Renal pelvis (tissue), 4 donors: ENCODE measurements around the gene CCNYL1. TPM values are rescaled to one million over a fixed set of nuclear protein-coding genes. Genes with fewer than 3 reads are reported as not detected.
A peak's percentile ranks its signal among the peaks of the same experiment; 100 is the strongest.
"Not testable (repeated sequence)": the region's sequence is repeated elsewhere in the genome, so short reads cannot be mapped to it uniquely, and the experiment has no call there.

Source experiments
- DNase-seq: peaks from one replicate; pipeline ENCODE4 v3.0.0-alpha.2; 2013
- polyA plus RNA-seq, 3 donors: library from polyadenylated mRNA; unstranded; fragments of 120-200 nt; gene quantifications; one replicate each; pipeline ENCODE4 v1.2.1, GENCODE V29; 2013; ENCODE audit not compliant: insufficient read length in 3 of 3

CCNYL1 gene
- polyA plus RNA-seq, 3 donors: 16.3 to 20.7 (median 19.2) TPM

GRCh38 chr2:207733597-207734240 is 22.3 kb downstream of the CCNYL1 start:
- no peak for DNase-seq

- DNase-seq: peak; percentile 20
Measured at GRCh38 chr2:207734264-207734635, 22.8 kb downstream of the CCNYL1 start.

DNA sequence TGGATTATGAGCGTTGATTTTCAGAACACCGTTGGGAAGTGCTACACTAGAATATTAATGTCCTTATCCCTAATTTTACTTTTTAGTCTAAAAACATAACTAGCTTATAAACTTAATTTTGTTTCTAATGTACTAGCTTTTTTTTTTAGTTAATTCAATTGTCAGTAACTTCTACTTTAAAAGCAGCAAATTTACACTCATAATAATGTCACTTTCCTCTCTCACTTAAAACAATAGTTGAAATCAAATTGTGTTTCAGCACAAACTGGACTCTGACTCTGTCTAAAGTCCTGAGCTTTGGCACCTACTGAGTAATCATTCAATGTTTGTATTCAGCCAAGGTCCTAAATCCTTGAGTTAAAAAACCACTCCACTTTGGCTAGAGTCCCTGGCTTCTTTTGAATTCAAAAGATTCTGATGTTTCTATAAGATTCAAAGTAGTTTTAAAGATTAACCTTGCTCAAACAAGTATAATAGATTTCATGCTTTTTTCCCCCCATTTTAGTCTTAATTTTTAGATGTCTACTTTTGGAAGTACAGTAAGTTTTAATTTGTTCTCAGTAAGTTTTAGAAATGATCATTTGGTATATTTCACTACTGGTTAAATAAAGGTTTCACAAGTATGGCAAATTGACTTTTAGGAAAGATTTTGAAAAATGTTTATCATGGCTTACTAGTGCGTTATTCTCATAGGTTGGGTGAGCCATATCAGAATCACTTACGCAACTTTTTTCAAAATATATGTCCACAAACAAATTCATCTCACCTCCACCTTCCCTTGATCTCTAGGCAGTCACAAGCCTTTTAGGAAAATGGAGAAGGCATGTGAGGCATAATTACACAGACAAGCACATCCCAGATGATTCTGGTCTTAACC is 23.4 kb downstream of the CCNYL1 start:
- DNase-seq: no peak

GRCh38 chr2:207735513-207735859 is 24.0 kb downstream of the CCNYL1 start:
- DNase-seq: not testable (repeated sequence)

- DNase-seq: no peak
Measured at GRCh38 chr2:207743514-207743913, 32.1 kb downstream of the CCNYL1 start.

DNA sequence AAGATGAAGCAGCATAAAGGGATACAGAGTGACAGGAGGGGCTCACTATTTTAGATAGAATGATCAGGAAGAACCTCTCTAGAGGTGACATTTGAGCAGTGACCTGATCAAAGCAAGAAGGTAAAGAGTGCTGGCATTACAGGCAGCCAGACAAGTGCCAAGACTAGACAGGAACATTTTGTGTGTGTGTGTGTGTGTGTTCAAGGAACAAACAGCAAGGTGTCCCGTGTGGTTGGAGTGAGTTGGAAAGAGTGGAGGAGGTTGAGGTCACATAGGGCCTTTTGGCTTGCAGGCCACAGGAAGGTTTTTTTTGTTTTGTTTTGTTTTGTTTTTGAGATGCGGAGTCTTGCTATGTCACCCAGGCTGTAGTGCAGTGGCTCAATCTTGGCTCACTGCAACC is 32.6 kb downstream of the CCNYL1 start:
- no peak for DNase-seq

DNA sequence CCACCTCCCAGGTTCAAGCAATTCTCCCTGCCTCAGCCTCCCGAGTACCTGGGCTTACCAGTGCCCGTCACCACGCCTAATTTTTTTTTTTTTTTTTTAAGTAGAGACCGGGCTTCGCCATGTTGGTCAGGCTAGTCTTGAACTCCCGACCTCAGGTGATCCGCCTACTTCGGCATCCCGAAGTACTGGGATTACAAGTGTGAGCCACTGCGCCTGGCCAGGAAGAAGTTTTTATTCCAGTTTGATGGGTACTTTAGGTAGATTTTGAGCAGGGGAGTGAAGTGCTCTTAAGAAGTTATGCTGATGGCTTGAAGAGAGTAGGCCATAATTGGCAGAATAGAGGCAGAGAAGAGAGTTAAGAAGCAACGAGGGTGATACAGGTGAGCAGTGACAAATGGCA is 33.0 kb downstream of the CCNYL1 start:
- DNase-seq: no peak

DNA sequence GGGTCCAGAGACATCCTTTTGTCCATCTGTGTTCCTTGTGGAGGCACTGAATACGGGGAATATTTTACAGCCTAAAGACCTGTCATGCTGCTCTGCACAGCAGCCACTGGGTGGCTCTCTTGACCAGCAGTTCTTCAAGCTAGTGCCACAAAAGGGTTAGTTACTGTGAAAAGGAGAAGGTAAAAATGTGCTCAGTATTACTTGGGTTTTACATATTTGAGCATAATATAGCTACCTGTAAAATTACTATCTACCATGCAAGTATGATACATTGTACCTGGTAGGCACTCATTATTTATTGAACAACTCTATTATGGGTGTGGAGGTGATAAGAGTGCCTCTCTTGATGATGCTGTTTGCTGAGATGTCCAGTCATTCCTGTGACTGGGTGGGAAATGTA is 34.7 kb downstream of the CCNYL1 start:
- DNase-seq: peak; percentile 60

- DNase-seq: no peak
Measured at GRCh38 chr2:207747653-207748560, 36.5 kb downstream of the CCNYL1 start.

GRCh38 chr2:207748993-207749392 is 37.6 kb downstream of the CCNYL1 start:
- no peak for DNase-seq

- DNase-seq: no peak
Measured at GRCh38 chr2:207749873-207750272, 38.4 kb downstream of the CCNYL1 start.

- DNase-seq: no peak
Measured at GRCh38 chr2:207750345-207750744, 38.9 kb downstream of the CCNYL1 start.

GRCh38 chr2:207750876-207751275 is 39.4 kb downstream of the CCNYL1 start:
- DNase-seq: no peak

DNA sequence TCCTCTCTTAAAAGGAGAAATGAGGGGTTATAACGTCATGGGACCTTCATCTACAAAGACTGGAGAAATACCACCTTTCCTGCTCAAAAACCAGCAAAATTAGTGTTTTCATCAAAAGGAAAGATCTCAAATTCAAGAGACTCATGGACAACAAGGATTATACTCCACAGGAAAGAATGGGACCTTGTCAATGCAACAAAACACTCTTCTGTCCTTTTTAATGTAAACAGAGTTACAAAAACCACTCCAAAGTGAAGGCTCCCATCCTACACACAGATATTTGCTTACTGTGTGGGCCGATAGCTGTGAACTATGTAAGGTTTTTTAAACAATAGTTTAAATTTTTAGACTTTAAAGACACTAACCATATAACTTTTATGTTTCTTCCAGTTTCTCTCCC is 42.2 kb downstream of the CCNYL1 start:
- not testable (repeated sequence) for DNase-seq

GRCh38 chr2:207754498-207755383 is 43.3 kb downstream of the CCNYL1 start:
- DNase-seq: no peak

DNA sequence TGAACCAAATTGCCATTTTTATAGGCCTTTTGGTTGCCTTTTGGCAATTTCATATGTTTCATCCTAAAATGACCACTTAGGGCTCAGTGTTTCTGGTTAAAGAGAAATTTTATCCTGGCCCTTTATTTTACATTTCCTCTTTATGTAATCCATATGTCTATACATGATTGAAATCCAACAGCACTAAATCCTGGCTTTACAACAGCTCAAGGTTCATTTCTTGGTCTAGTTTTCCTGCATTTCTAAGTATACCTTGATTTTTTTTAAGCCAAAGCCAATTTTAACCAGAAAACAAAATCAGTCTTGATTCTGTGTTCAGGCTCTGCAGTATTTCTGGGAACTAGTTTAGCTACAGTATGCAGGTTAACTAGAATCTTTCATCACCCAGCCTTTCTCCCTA is 46.6 kb downstream of the CCNYL1 start:
- DNase-seq: no peak

- no peak for DNase-seq
Measured at GRCh38 chr2:207759890-207760289, 48.5 kb downstream of the CCNYL1 start.

- DNase-seq: no peak
Measured at GRCh38 chr2:207760453-207760852, 49.0 kb downstream of the CCNYL1 start.

GRCh38 chr2:207761426-207761825 is 50.0 kb downstream of the CCNYL1 start:
- DNase-seq: not testable (repeated sequence)

DNA sequence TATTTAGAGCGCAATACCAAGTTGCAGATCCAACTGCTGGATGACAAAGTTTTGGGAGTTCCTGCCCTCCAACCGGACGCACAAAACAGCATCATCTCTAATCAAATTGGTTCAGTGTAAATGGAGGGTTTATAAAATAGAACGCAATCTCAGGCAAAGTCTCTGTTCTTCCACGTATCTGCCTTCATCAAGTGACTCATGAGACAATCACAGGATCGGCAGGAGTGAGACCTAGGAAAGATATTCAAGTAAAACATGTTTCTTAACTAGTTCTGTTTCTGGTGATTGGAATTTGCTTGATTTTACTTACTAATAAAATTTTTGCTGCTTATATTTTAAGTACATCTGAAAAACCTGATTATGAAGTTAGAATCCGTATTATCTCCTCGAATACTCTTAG is 50.7 kb downstream of the CCNYL1 start:
- no peak for DNase-seq

DNA sequence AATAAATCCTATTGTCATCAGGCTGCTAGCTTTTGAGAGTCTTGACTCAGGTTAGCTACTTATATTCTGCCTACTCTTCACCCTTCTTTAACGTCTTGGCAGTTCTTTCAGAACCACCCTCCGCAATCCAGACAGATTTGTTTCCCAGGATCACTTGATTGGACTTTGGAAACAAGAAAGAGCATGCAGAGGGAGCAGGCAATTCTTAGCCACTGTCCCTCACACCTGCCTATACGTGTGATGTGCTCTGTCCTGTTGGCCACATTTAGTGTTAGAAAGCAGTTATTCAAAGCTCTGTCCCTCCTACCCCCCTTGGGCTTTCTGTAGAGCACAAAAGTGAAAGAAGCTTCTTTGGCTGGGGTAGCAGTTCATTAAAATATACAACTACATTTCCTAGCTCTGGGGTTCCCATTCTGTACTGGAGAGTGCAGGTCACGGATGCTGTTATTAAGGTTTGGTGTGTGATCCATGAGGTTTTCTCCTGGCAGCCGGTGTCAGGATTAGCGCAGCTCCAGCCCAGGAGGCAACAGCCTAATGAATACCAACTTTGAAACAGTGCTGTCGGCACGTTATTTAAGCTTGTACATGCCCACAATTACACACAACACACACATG is 52.0 kb downstream of the CCNYL1 start:
- DNase-seq: no peak
